HG03439 (cell line): ENCODE data around the gene ZMYND11.
A peak's percentile ranks its signal among the peaks of the same experiment; 100 is the strongest.
"Not testable (repeated sequence)": the region's sequence is repeated elsewhere in the genome, so short reads cannot be mapped to it uniquely, and the experiment has no call there.

Source experiments
- ATAC-seq: cut with Tn5 transposase; IDR thresholded peaks from one replicate; pipeline ENCODE4 v1.9.1; 2021; ENCODE audit warnings: mild to moderate bottlenecking, moderate library complexity; ENCODE audit not compliant: unreplicated experiment

Gene ZMYND11

GRCh38 chr10:132946-133898 is 2.0 kb upstream of the ZMYND11 start:
- no peak for ATAC-seq

GRCh38 chr10:134247-135131 is 766 bp upstream of the ZMYND11 start:
- peak; percentile 39 for ATAC-seq

GRCh38 chr10:135601-136464 is 578 bp downstream of the ZMYND11 start:
- peak; percentile 37 for ATAC-seq

- ATAC-seq = peak; percentile 16
Observed at GRCh38 chr10:136465-136762, 1.2 kb downstream of the ZMYND11 start.

- ATAC-seq = no peak
Observed at GRCh38 chr10:137031-137430, 1.8 kb downstream of the ZMYND11 start.

GRCh38 chr10:137606-138005 is 2.4 kb downstream of the ZMYND11 start:
- ATAC-seq = no peak

- no peak for ATAC-seq
Observed at GRCh38 chr10:142371-142770, 7.1 kb downstream of the ZMYND11 start.

GRCh38 chr10:152915-153314 is 17.7 kb downstream of the ZMYND11 start:
- no peak for ATAC-seq

GRCh38 chr10:154348-154747 is 19.1 kb downstream of the ZMYND11 start:
- ATAC-seq = no peak

- no peak for ATAC-seq
Observed at GRCh38 chr10:167383-167782, 32.1 kb downstream of the ZMYND11 start.

- ATAC-seq = no peak
Observed at GRCh38 chr10:173741-174140, 38.5 kb downstream of the ZMYND11 start.

GRCh38 chr10:176677-177076 is 41.4 kb downstream of the ZMYND11 start:
- ATAC-seq = no peak

GRCh38 chr10:178208-178607 is 43.0 kb downstream of the ZMYND11 start:
- no peak for ATAC-seq

GRCh38 chr10:178723-179122 is 43.5 kb downstream of the ZMYND11 start:
- no peak for ATAC-seq

- no peak for ATAC-seq
Observed at GRCh38 chr10:182441-183201, 47.4 kb downstream of the ZMYND11 start.

GRCh38 chr10:184174-184573 is 48.9 kb downstream of the ZMYND11 start:
- no peak for ATAC-seq

- ATAC-seq = no peak
Observed at GRCh38 chr10:184911-185310, 49.7 kb downstream of the ZMYND11 start.

- not testable (repeated sequence) for ATAC-seq
Observed at GRCh38 chr10:185571-185970, 50.3 kb downstream of the ZMYND11 start.

- ATAC-seq = no peak
Observed at GRCh38 chr10:186911-187310, 51.7 kb downstream of the ZMYND11 start.

GRCh38 chr10:188546-188945 is 53.3 kb downstream of the ZMYND11 start:
- no peak for ATAC-seq
